ENCODE measurements around the gene KRT4. TPM values are rescaled to one million over a fixed set of nuclear protein-coding genes. Genes with fewer than 3 reads are reported as not detected.

KRT4 gene
- total and polyA plus RNA-seq, 2 experiments from 2014 or later: 4.2 to 8.7 TPM

DNA sequence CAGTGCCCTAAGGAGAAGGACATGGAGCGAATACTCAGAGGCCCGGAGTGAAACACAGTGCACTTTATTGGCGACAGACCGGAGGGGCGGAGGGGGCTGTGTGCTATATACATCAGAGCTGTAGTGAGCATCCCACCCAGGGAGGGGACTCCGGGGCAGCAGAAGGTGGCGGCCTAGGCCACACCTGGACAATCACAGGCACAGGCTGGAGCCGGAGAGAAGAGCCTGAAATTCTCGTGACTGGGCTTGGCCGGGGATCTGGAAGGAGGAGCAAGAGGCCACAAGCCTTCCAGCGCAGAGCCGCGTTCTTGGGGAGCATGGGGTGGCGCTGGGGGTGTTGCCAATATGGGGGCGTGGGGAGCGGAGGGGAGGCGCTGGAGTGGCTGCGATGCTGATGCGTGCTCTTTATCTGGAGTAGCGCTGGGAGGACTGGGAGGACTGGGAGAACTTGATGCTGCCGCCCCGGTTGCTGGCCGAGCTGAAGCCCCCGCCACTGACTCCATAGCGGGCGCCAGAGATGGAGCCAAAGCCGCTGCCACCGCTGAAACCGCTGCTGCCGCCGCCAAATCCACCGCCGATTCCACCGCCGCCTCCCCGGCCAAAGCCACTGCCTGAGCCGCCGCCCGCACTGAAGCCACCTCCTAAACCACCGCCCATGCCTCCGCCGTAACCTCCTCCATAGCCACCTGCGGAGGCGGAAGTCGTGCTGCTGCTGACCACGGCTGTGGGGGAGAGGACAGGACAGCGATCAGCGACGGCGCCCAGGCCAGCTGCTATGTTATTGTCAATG lies 24.1 kb downstream of the KRT4 start:
- H2AFZ ChIP-seq: no peak overlapping the region
- WGBS (ENCODE audit: low lambda C conversion rate, missing lambda C conversion rate): 87% methylated on average over 42 of the region's 50 CpGs
- no peaks in the 10 kb centered on the region for H3K36me3 ChIP-seq (replicated peaks; ENCODE audit: insufficient read depth, low read depth)
- H3K27ac ChIP-seq: no peak overlapping the region
- no peaks in the 10 kb centered on the region for H3K27me3 ChIP-seq
- no peaks in the 10 kb centered on the region for H4K20me1 ChIP-seq (ENCODE audit: insufficient read depth, poor library complexity, severe bottlenecking)
- no peak overlapping the region for H3K4me3 ChIP-seq
- H3K4me1 ChIP-seq (ENCODE audit: insufficient read depth): peaks cover 5% of the 10 kb centered on the region
- H3K9me2 ChIP-seq (replicated peaks; ENCODE audit: insufficient read depth): no peaks in the 10 kb centered on the region
- DNase-seq (ENCODE audit: low spot score): no peak
- H3K4me2 ChIP-seq: no peak overlapping the region
- H3K79me2 ChIP-seq: no peaks in the 10 kb centered on the region
- TF ChIP-seq EZH2phosphoT487 (IDR thresholded peaks at IDR 0.05; ENCODE audit: low read depth, severe bottlenecking, unreplicated experiment): no peak
- TF ChIP-seq, protein P1, sequence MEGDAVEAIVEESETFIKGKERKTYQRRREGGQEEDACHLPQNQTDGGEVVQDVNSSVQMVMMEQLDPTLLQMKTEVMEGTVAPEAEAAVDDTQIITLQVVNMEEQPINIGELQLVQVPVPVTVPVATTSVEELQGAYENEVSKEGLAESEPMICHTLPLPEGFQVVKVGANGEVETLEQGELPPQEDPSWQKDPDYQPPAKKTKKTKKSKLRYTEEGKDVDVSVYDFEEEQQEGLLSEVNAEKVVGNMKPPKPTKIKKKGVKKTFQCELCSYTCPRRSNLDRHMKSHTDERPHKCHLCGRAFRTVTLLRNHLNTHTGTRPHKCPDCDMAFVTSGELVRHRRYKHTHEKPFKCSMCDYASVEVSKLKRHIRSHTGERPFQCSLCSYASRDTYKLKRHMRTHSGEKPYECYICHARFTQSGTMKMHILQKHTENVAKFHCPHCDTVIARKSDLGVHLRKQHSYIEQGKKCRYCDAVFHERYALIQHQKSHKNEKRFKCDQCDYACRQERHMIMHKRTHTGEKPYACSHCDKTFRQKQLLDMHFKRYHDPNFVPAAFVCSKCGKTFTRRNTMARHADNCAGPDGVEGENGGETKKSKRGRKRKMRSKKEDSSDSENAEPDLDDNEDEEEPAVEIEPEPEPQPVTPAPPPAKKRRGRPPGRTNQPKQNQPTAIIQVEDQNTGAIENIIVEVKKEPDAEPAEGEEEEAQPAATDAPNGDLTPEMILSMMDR (IDR thresholded peaks at IDR 0.05; ENCODE audit: poor library complexity): no peak
- no peaks in the 10 kb centered on the region for H3K9me3 ChIP-seq (ENCODE audit: low read depth)

DNA sequence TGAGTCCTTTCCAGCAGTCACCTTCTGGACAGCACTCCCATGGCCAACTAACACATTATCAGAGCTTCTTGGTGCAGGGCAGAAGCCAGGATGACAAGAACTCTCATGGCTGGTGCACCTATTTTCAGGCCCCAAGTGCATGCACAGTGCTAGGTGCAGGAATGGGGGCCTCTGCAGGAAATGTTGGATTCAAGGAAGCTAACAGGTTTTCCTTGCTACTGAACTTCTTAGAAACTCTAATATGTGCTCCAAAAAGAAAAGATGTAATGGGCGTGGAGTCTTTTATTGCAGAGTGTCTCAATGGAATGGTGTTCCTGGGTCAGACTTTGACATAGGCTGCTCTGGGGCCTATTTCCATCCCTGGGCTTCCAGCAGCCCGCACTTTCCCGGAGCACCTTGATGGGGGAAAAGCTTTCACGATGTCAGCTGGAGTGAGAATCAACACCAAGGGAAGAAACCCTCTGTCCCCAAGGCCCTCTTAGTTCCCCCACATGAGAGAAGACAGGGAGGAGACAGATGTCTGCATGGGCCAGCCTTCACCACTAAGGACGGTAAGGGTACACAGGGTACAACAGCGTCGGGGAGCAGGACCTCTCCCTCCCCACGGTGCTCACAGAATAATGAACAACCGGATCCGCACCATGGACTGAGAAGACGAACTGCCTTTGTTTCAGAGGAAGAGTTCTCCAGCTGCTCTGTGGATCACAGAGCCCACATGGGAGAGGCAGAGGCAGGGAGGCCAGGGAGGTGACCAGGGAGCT lies 24.9 kb downstream of the KRT4 start:
- H3K27ac ChIP-seq: no peak overlapping the region
- no peaks in the 10 kb centered on the region for H3K9me3 ChIP-seq (ENCODE audit: low read depth)
- no peaks in the 10 kb centered on the region for H3K79me2 ChIP-seq
- H3K27me3 ChIP-seq: no peaks in the 10 kb centered on the region
- H4K20me1 ChIP-seq (ENCODE audit: insufficient read depth, poor library complexity, severe bottlenecking): no peaks in the 10 kb centered on the region
- WGBS (ENCODE audit: low lambda C conversion rate, missing lambda C conversion rate): 97% methylated on average over 11 of the region's 11 CpGs
- TF ChIP-seq EZH2 (IDR thresholded peaks at IDR 0.05; ENCODE audit: borderline replicate concordance) (no peak), EZH2phosphoT487 (IDR thresholded peaks at IDR 0.05; ENCODE audit: low read depth, severe bottlenecking, unreplicated experiment) (no peak)
- TF ChIP-seq, protein P1 (IDR thresholded peaks at IDR 0.05; ENCODE audit: poor library complexity): no peak
- DNase-seq (ENCODE audit: low spot score): no peak
- no peak overlapping the region for H3K4me2 ChIP-seq
- no peak overlapping the region for H3K4me3 ChIP-seq
- no peak overlapping the region for H2AFZ ChIP-seq
- no peaks in the 10 kb centered on the region for H3K9me2 ChIP-seq (replicated peaks; ENCODE audit: insufficient read depth)
- H3K4me1 ChIP-seq (ENCODE audit: insufficient read depth): peaks cover 5% of the 10 kb centered on the region
- no peaks in the 10 kb centered on the region for H3K36me3 ChIP-seq (replicated peaks; ENCODE audit: insufficient read depth, low read depth)

DNA sequence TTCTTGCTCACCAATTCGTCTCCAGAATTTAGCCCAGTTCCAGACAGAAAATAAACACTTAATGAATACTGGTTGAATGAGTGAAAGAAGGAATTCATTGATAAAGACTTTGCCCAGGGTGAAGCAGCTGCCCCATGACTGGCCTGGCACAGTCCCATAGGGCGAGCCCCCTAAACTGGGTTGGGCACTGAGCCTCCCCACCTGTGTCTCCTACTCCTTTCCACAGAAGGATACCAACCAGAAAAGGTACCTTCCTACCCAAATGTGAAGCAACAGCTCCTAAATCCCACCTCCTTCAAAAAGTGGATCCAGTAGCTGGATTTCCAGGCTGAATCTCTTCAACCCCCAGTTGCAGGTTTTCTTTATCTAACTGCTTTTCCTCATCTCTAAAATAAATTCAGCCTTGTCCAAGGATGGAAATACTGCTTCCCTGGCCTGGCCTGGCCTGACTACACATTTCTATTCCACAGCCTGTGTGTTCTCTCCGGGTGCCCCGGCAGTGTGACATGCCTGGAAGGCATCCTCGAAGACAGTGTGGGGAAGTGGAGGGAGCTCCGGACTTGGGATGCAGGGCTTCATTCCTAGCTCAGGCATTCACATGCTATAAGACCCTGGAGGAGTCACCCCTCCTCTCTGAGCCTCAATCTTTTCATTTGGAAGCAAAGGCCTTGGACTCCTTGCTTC lies 25.6 kb downstream of the KRT4 start:
- H4K20me1 ChIP-seq (ENCODE audit: insufficient read depth, poor library complexity, severe bottlenecking): no peaks in the 10 kb centered on the region
- no peaks in the 10 kb centered on the region for H3K79me2 ChIP-seq
- H3K36me3 ChIP-seq (replicated peaks; ENCODE audit: insufficient read depth, low read depth): no peaks in the 10 kb centered on the region
- no peak overlapping the region for H3K4me3 ChIP-seq
- H3K4me1 ChIP-seq (ENCODE audit: insufficient read depth): peaks cover 5% of the 10 kb centered on the region
- no peaks in the 10 kb centered on the region for H3K9me2 ChIP-seq (replicated peaks; ENCODE audit: insufficient read depth)
- no peak overlapping the region for H3K27ac ChIP-seq
- H2AFZ ChIP-seq: no peak overlapping the region
- no peaks in the 10 kb centered on the region for H3K27me3 ChIP-seq
- WGBS (ENCODE audit: low lambda C conversion rate, missing lambda C conversion rate): 71% methylated on average over 6 of the region's 6 CpGs
- no peak for DNase-seq (ENCODE audit: low spot score)
- TF ChIP-seq EZH2phosphoT487 (IDR thresholded peaks at IDR 0.05; ENCODE audit: low read depth, severe bottlenecking, unreplicated experiment) (no peak), EZH2 (IDR thresholded peaks at IDR 0.05; ENCODE audit: borderline replicate concordance) (no peak)
- TF ChIP-seq, protein P1 (IDR thresholded peaks at IDR 0.05; ENCODE audit: poor library complexity): no peak
- no peaks in the 10 kb centered on the region for H3K9me3 ChIP-seq (ENCODE audit: low read depth)
- no peak overlapping the region for H3K4me2 ChIP-seq
